ENCODE results near the gene PDZD7.

Gene PDZD7

DNA sequence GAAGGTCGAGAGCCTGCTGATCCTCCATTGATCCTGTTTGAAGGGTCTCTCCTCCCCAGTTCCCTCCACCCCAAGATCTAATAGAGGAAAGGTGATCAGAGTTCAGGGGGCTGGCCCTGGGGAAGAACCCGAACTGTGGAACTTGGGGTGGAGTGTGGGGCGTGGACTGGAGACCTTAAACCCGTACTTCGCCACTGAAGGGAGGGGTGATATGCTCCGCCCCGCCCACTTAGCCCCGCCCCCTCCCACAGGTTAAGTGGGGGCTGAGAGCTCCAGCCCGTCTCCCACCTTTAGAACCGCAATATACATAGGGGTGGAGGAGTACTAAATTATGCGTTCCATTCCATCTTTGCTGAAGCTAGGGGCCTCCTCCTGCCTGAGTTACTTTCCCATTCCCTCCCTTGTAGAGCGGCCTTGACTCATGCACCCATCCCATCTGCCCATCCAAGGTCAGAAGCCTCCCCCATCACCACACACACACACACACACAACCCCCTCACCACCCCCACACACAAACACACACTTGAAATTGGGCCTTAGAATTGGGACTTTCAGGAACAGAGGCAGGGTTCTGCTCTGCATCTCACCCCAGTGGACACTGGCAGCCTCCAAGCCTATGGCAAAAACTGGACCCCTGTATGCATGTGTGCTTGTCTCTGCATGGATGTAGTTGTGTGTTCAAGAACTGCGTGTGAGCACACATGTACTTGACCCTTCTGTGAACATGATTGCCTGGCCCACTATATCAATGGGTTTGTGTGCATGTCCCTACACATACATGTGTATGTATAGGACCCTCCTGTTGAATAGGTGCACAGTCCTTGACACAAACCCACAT, 60.6 kb downstream of the PDZD7 start:
- DNase-seq (ENCODE audit: low read depth, low spot score) = no peak
- TF ChIP-seq, protein P1, sequence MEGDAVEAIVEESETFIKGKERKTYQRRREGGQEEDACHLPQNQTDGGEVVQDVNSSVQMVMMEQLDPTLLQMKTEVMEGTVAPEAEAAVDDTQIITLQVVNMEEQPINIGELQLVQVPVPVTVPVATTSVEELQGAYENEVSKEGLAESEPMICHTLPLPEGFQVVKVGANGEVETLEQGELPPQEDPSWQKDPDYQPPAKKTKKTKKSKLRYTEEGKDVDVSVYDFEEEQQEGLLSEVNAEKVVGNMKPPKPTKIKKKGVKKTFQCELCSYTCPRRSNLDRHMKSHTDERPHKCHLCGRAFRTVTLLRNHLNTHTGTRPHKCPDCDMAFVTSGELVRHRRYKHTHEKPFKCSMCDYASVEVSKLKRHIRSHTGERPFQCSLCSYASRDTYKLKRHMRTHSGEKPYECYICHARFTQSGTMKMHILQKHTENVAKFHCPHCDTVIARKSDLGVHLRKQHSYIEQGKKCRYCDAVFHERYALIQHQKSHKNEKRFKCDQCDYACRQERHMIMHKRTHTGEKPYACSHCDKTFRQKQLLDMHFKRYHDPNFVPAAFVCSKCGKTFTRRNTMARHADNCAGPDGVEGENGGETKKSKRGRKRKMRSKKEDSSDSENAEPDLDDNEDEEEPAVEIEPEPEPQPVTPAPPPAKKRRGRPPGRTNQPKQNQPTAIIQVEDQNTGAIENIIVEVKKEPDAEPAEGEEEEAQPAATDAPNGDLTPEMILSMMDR (IDR thresholded peaks at IDR 0.05; ENCODE audit: low read depth, low read length) = no peak
- in situ Hi-C loops (cut with HindIII; ENCODE audit: low sequenced_read_pairs) = no loop called here
- peak overlapping the region; percentile 48 for H3K4me3 ChIP-seq (ENCODE audit: low read depth, low read length)

DNA sequence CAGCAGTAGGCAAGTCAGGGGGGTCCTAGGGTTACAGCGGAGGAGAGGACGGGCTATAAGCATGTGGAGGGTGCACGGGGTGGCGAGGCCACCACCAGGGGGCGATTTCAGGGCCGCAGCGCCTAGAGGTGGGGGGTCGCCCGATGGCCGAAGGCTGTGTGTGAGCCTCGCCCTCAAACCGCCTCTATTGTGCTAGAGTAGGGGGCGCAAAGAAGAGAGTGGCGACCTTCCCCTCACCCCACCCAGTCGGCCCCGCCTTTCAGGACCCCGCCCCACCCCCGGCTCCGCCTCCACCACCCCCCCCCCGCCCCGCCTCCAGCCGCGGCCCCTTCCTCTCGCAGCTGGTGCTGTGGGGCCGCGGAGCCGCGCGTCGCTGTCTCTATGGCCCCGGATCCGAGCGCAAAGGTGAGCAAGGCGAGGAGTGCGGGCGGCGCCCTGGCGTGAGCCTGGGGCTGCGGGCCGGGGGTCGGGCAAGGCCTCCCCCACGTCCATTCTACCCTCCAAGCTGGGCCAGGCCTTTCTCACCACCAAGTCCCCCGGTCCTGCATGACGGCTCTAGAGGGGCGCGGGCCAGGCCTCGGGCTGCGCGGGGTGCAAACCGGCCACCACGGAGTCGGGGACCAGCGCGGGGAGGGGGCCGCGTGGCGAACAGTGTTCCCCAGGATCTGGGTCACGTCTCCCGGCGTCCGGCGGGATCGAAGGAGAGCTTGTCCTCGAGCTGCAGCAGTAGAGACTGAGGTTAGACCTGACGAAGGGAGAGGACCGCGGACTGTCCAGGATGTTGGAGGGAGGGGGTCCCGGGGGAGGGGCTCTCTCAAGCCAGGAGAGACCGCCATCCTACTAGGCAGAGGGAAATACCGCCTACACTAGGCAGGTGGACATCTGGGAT, 61.5 kb downstream of the PDZD7 start, which contains the start of gene SEMA4G:
Gene SEMA4G, plus strand, starts transcription at position 318 of the 889 bp plus-strand sequence. CDS start 3,409 bp downstream, outside the sequence.
- peak within 1 kb of the TSS; percentile 48 for H3K4me3 ChIP-seq (ENCODE audit: low read depth, low read length)
- TF ChIP-seq, protein P1 (IDR thresholded peaks at IDR 0.05; ENCODE audit: low read depth, low read length) = peak; percentile 86
- peak; percentile 6 for DNase-seq (ENCODE audit: low read depth, low spot score)
- in situ Hi-C loops (cut with HindIII; ENCODE audit: low sequenced_read_pairs) = no loop called here

DNA sequence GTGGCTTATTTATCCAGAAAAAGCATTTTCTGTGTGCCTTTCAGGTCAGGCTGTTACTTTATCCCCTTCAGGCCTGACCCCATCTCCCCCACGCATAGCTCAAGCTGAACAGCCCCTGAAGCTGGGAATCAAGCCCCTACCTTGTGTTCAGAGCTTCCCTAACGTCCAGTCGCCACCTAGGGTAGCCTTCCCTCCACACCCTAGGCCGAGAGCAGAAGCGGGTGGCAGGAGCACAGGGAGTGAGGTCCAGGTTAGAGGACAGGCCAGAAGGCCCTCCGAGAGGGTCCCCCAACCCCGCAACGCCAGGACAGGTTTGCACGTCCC, 62.1 kb downstream of the PDZD7 start:
- in situ Hi-C loops (cut with HindIII; ENCODE audit: low sequenced_read_pairs) = no loop called here
- DNase-seq (ENCODE audit: low read depth, low spot score) = no peak
- peak overlapping the region; percentile 48 for H3K4me3 ChIP-seq (ENCODE audit: low read depth, low read length)
- TF ChIP-seq, protein P1 (IDR thresholded peaks at IDR 0.05; ENCODE audit: low read depth, low read length) = no peak

DNA sequence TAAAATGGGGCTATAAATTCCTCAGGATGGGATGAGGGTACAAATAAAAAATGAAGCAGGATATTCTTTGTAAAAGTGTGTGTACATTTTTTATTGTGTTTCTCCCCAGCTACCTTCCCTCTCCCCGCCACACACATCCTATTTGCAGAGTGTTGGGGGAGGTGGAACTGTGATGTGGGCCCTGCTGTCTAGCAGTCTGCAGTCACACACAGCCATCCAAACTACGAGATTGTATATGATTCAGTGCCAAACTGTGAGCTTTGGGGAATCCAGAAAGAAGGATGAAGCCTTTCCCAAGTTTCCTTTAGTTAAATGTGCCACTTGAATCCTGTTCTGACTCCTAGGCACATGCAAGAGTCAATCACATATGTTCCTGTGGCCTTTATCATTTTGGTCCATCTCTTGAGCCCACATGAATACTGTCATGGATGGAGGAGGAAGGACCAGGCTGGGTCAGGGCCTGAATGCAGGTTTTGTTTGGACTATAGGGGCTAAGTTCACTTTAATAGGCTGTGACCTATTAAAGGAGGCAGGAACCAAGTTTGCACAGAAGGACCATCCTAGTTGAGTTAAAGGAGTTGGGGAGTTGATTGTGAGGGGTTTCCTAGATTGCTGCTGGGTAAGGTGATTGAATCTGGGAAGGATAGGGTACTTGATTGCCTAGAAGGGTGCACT, 62.7 kb downstream of the PDZD7 start:
- DNase-seq (ENCODE audit: low read depth, low spot score) = no peak
- in situ Hi-C loops (cut with HindIII; ENCODE audit: low sequenced_read_pairs) = no loop called here

DNA sequence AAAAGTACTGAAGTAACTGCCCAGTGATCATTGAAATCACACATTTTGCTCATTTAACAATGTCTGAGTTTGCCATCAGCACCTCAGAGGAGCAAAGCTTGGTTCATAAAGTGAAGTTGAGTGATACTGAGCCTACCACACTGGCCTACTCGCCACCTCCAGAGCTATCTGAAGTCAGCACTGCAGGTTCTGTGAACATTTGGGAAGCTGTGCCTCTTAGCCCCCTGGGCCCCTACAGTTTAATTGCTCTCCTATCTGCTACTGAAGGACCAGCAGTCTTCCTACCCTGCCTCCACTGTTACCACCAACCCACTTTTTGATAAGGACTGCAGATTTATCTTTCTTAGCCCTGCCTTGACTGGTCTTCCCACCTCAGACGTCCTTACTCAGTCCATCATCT, 63.6 kb downstream of the PDZD7 start:
- TF ChIP-seq, protein P1 (IDR thresholded peaks at IDR 0.05; ENCODE audit: low read depth, low read length) = no peak
- in situ Hi-C loops (cut with HindIII; ENCODE audit: low sequenced_read_pairs) = no loop called here
- DNase-seq (ENCODE audit: low read depth, low spot score) = no peak
- H3K4me3 ChIP-seq (ENCODE audit: low read depth, low read length) = no peak overlapping the region

More for the DNA sequence above, 62.7 kb downstream of the PDZD7 start:
- TF ChIP-seq, protein P1 (IDR thresholded peaks at IDR 0.05; ENCODE audit: low read depth, low read length) = no peak
- no peak overlapping the region for H3K4me3 ChIP-seq (ENCODE audit: low read depth, low read length)

DNA sequence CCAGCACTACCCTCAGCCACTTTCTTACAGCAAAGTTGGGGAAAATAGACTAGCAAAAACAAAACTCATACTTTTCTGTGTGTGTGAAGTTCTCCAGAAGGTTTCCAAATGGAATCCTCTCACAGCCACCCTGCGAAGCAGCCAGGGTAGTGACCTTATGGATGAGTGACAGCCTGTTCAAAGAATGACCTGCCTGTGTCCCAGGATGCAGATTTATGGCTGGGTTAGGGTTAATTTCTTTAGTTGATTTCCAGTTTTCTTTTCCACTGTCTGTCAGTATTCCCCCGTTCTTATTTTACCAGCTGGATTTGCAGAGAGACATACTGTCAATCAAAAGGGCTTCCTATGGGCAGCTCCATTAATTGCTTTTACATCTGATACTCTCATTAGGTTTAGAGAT, 64.0 kb downstream of the PDZD7 start:
- no peak overlapping the region for H3K4me3 ChIP-seq (ENCODE audit: low read depth, low read length)
- TF ChIP-seq, protein P1 (IDR thresholded peaks at IDR 0.05; ENCODE audit: low read depth, low read length) = no peak
- in situ Hi-C loops (cut with HindIII; ENCODE audit: low sequenced_read_pairs) = no loop called here
- no peak for DNase-seq (ENCODE audit: low read depth, low spot score)

Measured in astrocyte of the spinal cord (primary cell).